AG04449 (cell line): ENCODE measurements around the gene PIK3C2G.
"Not testable (repeated sequence)": the region's sequence is repeated elsewhere in the genome, so short reads cannot be mapped to it uniquely, and the experiment has no call there.

Experiments
- CTCF ChIA-PET: fragments of 350-600 bp; formaldehyde crosslinking; extraction: SDS; loops from one replicate; lab custom pipeline; 2021; ENCODE audit warnings: antibody characterized with exemption; lab: Yijun Ruan, JAX
- POLR2A ChIA-PET: fragments of 400-600, 350-600 bp; formaldehyde crosslinking; extraction: SDS; loops from one replicate; lab custom pipeline; 2020; ENCODE audit warnings: antibody characterized with exemption, inconsistent platforms; lab: Yijun Ruan, JAX
- DNase-seq: peaks from one replicate; pipeline ENCODE4 v3.0.0-alpha.2; 2010; ENCODE audit warnings: low read depth, low spot score
- H3K4me3 ChIP-seq: 2 replicates; pipeline ENCODE4 v1.5.1; 2011; ENCODE audit warnings: low read depth, mild to moderate bottlenecking, control low read depth, low read length
- CTCF ChIP-seq: IDR thresholded peaks from one replicate; pipeline ENCODE4 v1.5.1; 2011; ENCODE audit warnings: mild to moderate bottlenecking, moderate library complexity, low read length, control low read depth, inconsistent platforms; ENCODE audit not compliant: insufficient read depth; ENCODE audit errors: missing control alignments

PIK3C2G gene

GRCh38 chr12:18242380-18243089 is 18.8 kb upstream of the PIK3C2G start:
- DNase-seq: no peak
- no peak overlapping the region for H3K4me3 ChIP-seq
- ChIA-PET CTCF (no interaction called here), POLR2A (no interaction called here)
- TF ChIP-seq CTCF: no peak

- H3K4me3 ChIP-seq: no peak overlapping the region
- POLR2A ChIA-PET: no interaction called here
Measured at GRCh38 chr12:18243238-18243637, 18.1 kb upstream of the PIK3C2G start.

GRCh38 chr12:18246066-18246465 is 15.3 kb upstream of the PIK3C2G start:
- no peak for DNase-seq
- CTCF ChIA-PET: interaction anchor here (0.9 to 2.2 kb wide), 6 partner anchors 13 to 941 kb away, joined by 3 to 11 read pairs (median 4); no protein-coding TSS in a partner anchor
- H3K4me3 ChIP-seq: no peak overlapping the region
- peak; percentile 10 for TF ChIP-seq CTCF
- POLR2A ChIA-PET: no interaction called here

More at GRCh38 chr12:18243238-18243637, 18.1 kb upstream of the PIK3C2G start:
- CTCF ChIA-PET: no interaction called here
- DNase-seq: no peak
- TF ChIP-seq CTCF: no peak

- no peak overlapping the region for H3K4me3 ChIP-seq
- DNase-seq: peak; percentile 23
- ChIA-PET POLR2A (no interaction called here), CTCF (interaction anchor here (0.6 to 3.3 kb wide), 36 partner anchors 9 to 1075 kb away, joined by 3 to 21 read pairs (median 4); partner anchors contain the start of gene PIK3C2G)
- TF ChIP-seq CTCF: peak; percentile 43
Measured at GRCh38 chr12:18250313-18250916, 10.9 kb upstream of the PIK3C2G start.

GRCh38 chr12:18254081-18254480 is 7.2 kb upstream of the PIK3C2G start:
- H3K4me3 ChIP-seq: no peak overlapping the region
- CTCF ChIA-PET: interaction anchor here (1.3 kb wide), 1 partner anchor 9 kb away, joined by 3 read pairs; no protein-coding TSS in a partner anchor
- TF ChIP-seq CTCF: no peak
- POLR2A ChIA-PET: no interaction called here
- DNase-seq: no peak

- H3K4me3 ChIP-seq, POLR2A ChIA-PET, DNase-seq: not testable (repeated sequence)
- CTCF ChIA-PET: interaction anchor here (1.1 kb wide), 1 partner anchor 97 kb away, joined by 3 read pairs; no protein-coding TSS in a partner anchor
Measured at GRCh38 chr12:18255004-18255403, 6.3 kb upstream of the PIK3C2G start.
